Activated T-helper 9 cell treated with anti-CD3 and anti-CD28 coated beads, Interleukin-2, amount 50 U/mL, for 16 hours (primary cell): Measurements from ENCODE around the gene CHST2.

Experiments
- DNase-seq: peaks from one replicate; pipeline ENCODE4 v3.0.0-alpha.2; 2020; ENCODE audit warnings: low read depth

Gene CHST2

GRCh38 chr3:143098032-143098764 is 21.4 kb upstream of the CHST2 start:
- no peak for DNase-seq

DNA sequence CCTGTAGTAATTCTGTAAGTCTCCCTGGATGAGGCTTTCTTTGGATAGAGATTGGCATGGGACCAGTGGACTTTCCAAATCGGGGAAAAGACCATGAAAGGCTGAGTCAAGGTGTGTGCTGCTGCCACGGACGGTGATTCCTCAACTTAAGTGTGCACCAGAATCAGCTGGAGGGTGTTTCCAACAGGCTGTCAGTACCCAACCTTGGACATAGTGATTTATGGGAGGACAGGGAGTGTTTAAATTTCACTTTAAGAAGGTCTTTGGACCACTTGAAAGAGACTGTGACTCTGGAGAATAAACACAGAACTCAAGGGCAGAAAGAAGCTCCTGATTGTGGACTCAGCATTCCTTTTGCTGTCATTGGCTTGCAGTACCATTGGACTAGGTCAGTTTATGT is 20.4 kb upstream of the CHST2 start:
- DNase-seq = no peak

- DNase-seq = no peak
Observed at GRCh38 chr3:143099690-143100089, 19.9 kb upstream of the CHST2 start.

DNA sequence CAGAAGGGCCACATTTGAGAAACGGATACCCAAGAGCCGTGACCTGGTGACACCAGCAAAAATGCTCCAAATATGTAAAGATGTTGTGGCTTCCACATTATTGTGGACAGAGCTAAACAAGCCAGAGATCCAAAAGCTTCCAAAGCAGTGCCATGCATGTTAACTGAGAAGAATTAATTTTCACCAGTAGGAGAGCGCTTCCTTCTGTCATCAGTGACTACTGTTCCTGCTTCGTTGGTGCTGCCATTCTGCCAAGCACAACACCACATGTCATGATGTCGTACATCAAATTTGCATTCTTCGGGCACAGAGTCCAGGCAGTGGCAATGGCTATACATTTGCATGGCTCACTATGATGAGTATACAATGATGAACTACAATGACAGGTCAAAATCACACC is 19.1 kb upstream of the CHST2 start:
- DNase-seq = no peak

- DNase-seq = no peak
Observed at GRCh38 chr3:143101792-143102381, 17.7 kb upstream of the CHST2 start.

- no peak for DNase-seq
Observed at GRCh38 chr3:143103652-143104051, 15.9 kb upstream of the CHST2 start.

GRCh38 chr3:143105170-143105569 is 14.4 kb upstream of the CHST2 start:
- DNase-seq = no peak

GRCh38 chr3:143109861-143110260 is 9.7 kb upstream of the CHST2 start:
- no peak for DNase-seq

GRCh38 chr3:143110371-143110770 is 9.2 kb upstream of the CHST2 start:
- DNase-seq = no peak

DNA sequence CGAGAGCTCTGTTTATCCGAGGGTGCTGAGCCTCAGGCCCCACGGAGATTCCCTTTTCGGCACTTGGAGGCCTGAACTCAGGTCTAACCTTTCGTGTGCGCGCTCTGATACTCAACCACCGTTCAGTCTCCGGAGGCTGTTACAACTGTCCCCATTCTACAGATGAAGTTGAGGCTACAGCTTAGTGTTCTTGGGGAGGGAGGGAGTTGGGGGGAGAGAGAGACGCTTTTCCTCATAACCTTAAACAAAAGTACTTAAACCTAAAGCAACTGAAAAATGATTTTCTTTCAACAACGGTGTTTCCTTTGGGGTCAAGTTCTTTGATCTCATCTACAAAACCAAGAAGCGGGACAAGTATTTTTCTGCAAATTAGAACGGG is 952 bp upstream of the CHST2 start:
- DNase-seq = no peak

DNA sequence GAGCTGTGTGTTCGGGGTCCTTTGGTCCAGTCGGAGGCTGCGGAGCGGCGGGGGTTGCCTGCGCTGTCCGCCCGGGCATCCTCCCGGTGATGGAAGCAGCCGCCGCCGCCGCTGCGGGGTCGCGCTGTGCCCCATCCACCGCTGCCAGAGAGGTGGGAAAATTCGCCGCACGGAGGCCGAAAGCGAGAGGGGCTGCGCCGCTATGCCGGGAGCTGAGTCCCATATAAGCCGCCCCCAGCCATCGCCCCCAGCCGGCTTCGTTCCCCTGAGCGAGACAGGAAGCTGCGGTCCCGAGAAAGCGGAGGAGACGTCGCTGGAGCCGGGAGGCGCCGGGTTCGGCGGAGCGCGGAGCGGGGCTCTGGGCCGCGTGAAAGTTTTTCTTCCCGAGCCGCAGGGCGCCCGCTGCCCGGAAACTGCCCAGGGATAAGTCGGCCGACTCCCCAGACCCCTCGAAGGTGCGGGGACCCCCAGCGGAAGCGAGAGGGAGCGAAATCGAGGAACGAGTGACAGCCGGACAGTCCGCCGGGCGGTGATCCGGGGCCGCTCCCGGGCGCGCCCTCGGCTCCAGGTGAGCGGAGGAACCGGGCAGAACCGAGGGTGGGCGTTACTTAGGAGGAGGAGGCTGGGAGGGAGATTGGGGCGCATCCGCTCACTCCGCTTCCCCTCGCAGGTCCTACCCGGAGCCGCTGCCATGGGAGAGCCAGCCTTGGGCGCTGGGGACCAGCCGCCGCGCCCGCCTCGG is 574 bp downstream of the CHST2 start:
- DNase-seq = no peak

DNA sequence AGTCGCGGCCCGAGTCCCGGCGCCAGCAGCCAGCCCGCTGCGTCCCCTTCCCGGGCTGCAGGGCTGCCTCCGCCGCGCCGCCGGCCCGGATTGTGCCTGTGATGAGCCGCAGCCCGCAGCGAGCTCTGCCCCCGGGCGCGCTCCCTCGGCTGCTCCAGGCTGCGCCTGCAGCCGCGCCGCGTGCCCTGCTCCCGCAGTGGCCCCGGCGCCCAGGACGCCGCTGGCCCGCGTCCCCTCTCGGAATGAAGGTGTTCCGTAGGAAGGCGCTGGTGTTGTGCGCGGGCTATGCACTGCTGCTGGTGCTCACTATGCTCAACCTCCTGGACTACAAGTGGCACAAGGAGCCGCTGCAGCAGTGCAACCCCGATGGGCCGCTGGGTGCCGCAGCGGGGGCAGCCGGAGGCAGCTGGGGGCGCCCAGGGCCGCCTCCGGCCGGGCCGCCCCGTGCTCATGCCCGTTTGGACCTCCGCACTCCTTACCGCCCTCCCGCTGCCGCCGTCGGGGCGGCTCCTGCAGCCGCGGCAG is 1.2 kb downstream of the CHST2 start:
- DNase-seq = peak; percentile 8

DNA sequence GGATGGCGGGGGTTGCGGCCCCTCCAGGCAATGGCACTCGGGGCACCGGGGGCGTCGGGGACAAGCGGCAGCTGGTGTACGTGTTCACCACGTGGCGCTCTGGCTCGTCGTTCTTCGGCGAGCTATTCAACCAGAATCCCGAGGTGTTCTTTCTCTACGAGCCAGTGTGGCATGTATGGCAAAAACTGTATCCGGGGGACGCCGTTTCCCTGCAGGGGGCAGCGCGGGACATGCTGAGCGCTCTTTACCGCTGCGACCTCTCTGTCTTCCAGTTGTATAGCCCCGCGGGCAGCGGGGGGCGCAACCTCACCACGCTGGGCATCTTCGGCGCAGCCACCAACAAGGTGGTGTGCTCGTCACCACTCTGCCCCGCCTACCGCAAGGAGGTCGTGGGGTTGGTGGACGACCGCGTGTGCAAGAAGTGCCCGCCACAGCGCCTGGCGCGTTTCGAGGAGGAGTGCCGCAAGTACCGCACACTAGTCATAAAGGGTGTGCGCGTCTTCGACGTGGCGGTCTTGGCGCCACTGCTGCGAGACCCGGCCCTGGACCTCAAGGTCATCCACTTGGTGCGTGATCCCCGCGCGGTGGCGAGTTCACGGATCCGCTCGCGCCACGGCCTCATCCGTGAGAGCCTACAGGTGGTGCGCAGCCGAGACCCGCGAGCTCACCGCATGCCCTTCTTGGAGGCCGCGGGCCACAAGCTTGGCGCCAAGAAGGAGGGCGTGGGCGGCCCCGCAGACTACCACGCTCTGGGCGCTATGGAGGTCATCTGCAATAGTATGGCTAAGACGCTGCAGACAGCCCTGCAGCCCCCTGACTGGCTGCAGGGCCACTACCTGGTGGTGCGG is 1.9 kb downstream of the CHST2 start:
- DNase-seq = peak; percentile 19

- DNase-seq = no peak
Observed at GRCh38 chr3:143122089-143122430, 2.5 kb downstream of the CHST2 start.

DNA sequence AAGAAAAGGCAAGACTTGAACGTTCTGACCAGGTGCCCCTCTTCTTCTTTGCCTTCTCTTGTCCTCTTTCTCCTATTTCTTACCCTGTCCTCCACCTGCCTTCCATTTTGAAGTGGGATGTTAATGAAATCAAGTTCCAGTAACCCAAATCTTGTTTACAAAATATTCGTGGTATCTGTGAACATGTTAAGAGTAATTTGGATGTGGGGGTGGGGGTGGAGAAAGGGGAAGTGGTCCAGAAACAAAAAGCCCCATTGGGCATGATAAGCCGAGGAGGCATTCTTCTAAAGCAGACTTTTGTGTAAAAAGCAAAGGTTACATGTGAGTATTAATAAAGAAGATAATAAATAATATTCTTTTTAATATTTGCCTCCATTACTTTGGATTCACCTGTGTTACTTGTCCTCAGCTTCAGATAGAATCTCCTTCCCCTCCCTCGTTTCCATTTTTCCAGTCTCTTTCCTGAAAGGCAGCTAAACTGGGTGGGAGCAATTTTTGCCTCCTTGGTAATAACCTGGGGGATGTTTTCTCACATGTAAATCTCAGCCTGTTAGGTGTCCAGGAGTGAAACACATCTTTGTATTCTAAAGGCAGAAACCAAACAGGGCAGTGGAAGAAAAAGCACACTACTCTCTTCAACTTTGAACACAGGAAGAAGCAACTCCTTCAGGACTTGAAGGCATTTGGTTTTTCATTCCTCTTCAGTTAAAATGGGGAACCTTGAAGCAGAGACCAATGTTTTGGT is 3.2 kb downstream of the CHST2 start:
- DNase-seq = no peak

GRCh38 chr3:143123353-143123984 is 3.9 kb downstream of the CHST2 start:
- DNase-seq = no peak

DNA sequence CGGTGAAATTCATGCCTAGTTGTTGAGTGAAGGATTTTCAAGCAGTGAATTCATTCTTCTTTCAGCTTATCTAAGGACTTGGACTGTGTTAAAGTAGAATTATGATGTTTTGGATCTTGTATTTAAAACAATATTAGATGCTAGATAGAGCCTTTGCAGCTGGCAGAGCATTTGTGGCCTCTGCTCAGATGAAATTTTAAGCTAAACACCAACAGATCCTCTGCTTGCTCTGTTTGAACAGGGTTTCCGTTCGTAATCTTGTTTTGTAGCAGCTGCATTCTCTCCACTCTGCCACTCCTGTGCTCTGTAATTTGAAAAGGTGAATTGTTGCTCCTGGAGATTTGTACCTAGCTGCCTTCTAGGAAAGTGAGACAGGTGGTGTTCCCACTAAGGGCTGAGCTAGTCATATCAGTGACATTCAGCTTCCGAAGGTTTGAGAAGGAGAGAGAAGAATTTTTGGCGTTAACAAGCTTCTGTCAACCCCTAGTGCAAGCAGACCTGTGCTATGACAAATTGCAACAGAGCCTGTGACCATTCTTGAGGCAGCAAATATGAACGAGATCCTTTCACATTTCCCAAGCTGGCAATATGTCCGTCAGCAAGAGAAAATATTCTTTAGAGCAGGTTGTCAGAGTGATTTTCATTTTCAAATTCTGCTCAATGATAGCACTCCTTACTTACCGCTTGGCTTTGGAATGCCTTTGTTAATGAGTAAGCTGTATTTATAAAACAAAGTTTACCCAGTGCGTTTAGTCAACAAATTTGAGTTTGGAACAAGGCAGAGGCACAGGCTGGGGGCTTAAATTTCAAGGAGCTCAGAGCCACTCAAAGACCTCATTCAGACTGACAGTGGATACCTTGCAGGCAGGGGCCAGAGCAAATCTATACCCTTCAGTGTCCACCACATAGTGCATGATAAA is 5.3 kb downstream of the CHST2 start:
- DNase-seq = no peak

DNA sequence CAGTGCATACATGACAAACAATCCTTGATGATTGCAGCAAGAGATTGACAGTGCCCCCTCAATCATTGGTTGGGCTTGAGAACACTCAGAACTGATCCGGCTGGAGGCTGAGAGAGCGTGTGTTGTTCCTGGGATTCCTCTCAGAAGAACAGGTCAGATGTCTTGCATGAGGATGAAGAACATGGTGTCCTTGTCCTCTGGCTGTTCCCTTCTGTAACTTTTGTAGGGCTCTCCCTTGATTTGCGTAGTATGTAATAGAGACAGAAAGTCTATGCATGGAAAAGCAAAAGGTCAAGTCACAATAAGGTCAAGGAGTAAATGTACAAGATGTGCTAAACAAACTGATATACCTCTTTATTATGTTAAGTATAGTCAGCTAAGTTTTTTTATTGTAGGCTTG is 8.2 kb downstream of the CHST2 start:
- DNase-seq = no peak

DNA sequence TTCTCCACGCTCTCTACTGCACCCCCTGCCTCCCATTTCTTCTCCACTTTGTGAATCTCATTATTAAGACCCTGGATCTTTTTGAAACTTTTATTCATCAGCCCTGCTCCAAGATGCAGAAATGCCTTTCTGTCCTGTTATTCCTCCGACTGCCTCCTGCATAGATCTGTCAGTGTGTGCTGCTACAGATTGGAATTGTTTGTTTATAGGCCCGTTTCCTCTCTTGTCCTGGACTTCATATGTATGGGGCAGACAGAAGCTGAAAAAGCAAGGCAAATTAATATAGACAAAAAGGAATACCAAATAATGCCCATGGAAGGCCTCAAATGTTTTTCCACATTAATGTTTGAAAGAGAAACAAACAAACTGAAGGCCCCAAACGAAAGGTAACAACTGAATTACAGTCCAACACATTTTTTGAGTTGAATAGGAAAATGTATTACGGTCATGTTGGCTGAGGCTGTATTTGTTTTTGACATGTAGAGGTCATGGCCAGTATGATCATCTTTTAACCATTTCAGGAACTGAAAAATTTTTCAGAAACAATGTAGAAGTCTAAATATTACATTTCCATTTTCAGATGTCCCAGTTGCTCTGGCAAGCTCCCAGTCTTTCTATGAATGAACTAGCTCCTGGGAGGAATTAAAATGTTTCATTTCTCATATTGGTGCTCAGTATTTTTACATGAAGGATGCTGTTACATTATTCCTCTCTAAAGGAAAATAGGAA is 8.8 kb downstream of the CHST2 start:
- DNase-seq = no peak
